GM12872 (cell line): Measurements from ENCODE around the gene TAB2.

Source experiments
- TF ChIP-seq, protein P1 (sequence below): IDR thresholded peaks from 3 replicates; pipeline ENCODE4 v1.5.1; 2011; ENCODE audit warnings: low read depth, mild to moderate bottlenecking, low read length, moderate library complexity; ENCODE audit not compliant: insufficient read depth

The TAB2 gene

DNA sequence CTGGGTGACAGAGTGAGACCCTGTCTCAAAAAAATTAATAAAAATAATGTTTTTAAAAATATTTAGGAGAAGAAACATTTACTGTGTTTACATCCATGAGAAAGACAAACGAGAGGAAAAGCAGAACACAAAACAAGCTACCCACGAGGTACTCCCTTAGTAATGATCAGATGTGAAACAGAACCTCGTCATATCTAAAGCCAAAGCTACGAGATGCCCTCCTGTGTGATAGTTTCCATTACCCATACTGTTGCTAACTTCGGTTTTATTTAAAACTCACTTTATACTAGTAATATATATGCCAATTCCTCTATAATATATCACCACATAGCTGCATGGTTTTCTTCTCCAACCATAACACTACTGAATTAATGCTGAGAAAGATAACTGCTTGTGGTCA is 103.6 kb downstream of the TAB2 start:
- TF ChIP-seq, protein P1, sequence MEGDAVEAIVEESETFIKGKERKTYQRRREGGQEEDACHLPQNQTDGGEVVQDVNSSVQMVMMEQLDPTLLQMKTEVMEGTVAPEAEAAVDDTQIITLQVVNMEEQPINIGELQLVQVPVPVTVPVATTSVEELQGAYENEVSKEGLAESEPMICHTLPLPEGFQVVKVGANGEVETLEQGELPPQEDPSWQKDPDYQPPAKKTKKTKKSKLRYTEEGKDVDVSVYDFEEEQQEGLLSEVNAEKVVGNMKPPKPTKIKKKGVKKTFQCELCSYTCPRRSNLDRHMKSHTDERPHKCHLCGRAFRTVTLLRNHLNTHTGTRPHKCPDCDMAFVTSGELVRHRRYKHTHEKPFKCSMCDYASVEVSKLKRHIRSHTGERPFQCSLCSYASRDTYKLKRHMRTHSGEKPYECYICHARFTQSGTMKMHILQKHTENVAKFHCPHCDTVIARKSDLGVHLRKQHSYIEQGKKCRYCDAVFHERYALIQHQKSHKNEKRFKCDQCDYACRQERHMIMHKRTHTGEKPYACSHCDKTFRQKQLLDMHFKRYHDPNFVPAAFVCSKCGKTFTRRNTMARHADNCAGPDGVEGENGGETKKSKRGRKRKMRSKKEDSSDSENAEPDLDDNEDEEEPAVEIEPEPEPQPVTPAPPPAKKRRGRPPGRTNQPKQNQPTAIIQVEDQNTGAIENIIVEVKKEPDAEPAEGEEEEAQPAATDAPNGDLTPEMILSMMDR: no peak

DNA sequence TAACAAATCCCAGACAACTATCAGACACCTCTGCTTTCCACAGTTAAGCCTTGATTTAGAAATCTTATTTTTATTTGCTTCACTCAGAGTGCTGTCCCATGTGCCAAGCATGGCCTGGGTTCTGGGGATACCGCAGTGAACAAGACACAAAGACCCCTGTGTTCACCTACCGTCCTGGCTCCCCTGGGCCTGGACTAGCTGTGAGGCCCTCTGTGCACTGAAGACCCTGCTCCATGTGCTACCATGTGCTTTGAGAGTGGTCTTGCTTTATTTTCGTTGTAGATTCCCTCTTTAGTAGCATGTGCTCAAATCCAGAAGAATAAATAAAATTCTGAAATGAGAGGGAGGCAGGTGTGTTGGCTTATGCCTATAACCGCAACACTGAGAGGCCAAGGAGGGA is 105.1 kb downstream of the TAB2 start:
- TF ChIP-seq, protein P1: no peak

DNA sequence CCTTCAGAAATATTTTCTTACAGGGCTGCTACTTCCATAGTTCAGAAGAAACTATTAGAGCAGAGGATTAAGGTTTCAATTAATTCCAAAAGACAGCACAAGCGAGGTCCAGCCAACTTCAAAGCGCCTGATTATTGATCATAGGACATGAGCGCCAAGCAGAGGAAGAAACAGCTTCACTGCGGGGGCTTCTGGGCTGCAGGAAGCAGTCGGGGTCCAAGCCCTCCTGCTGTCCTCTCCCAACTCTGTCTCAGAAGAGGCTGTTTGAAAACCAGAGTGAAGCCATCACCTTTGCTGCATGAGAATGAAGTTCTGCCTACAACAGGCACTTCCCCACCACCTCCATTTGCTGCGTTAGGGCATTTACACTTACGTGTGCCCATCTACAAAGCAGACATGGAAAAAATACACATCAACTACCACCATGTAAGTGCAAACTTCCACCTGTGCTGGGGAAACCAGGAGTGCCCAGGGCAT is 106.5 kb downstream of the TAB2 start:
- TF ChIP-seq, protein P1: no peak

DNA sequence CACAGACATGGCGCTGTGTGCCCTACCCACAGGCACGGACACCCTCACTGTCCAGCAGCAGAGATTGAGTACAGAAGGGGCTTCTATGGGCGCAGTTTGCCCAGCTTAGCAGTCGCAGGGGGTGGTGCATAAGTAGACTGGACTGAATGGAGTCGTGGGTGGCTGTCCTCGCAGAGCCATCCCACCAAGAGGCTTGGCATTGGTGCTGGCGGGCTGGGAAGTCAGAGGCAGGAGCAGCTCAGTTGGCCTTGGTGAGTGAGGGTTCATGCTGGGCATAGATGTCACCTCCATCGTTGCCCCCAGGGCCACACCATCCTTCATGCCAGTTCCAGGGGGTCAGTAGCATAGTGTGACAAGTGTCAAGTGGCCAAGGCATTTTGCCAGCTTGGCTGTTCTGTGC is 107.7 kb downstream of the TAB2 start:
- TF ChIP-seq, protein P1: no peak

DNA sequence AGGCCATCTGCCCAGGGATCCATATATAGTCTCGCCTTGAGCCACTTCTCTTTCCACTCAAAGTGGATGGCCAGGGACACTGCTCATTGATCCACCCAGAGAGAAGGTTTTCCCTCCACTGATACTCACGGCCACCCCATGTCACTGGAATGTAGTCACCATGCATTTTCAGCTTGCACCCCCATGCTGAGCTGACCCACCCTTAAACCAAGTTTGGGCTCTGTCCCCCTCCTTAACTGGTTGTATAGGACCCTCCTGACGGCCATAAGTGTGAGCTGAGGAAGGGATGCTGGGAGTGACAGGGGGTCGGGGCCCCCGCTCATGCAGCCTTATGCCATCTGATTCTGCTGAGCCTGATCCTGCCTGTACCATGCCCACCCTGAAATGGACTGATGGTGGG is 108.2 kb downstream of the TAB2 start:
- TF ChIP-seq, protein P1: no peak

DNA sequence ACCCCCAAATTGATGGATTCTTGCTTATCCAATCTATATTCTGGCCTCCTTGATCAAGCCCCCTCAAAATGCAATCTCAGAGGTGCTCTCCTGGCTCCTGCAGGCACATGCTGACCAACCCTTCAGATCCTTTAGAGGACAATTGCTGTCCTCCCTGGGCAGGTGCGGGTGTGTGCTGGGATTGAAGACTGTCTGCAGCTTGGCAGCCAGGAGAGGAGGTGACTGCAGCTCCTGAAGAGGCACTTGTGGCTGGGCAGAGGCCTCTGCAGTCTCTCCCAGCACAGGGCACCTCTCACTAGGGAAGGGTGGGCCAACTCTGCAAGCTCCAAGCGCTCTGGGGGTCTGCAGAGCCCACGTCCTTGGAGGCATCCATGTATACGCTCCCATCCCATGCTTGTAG is 111.1 kb downstream of the TAB2 start:
- TF ChIP-seq, protein P1: no peak

DNA sequence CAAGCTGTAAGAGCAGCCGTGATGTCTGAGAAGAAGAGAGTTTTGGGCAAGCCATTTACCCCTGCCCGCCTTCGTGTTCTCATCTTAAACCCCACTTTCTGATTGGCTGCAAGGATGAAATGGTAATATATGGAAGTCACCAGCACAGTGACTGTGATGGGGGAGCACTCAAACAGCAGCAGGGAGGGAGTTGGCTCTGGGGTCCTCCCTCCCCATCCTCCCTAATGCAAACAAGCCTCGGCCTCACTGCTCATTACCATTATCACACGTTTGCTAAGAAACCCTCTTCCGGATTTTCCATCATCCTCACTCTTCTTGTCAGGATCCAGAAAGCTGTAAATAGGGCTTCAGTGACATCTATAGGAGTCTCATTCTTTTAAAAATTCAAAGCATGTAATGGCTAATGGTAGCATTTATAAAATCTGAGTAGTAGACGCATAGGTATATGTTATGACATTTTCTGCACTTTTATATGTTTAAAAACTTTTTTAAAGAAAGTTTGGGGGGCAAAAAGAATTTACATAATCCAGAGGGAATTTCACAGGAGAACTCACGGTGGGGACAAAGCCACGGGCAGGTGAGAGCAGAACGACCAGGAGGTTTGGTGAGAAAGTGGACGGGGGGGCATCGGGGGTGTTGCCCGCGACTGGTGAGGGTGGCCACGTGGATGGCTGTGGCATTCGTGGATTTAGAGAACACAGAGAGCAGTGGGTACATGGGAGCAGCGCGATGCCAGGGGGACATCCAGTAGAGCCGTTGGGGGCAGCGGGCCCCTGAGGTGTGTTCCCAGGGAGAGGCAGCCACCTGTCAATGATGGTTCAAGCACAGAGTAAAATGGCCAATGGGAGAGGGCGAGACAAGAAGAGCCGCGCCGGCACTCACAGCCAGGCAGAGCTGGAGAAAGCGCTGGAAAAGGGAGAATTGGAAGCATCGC is 112.2 kb downstream of the TAB2 start:
- TF ChIP-seq, protein P1: no peak
